Osteocyte (in vitro differentiated cells): ENCODE results near the gene RYR2. TPM values are rescaled to one million over a fixed set of nuclear protein-coding genes. Genes with fewer than 3 reads are reported as not detected.

Source experiments
- DNase-seq: peaks from one replicate; pipeline ENCODE4 v3.0.0; 2021; ENCODE audit warnings: mixed read lengths; ENCODE audit not compliant: unreplicated experiment; ENCODE audit errors: extremely low spot score
- H3K27ac Mint-ChIP-seq: one replicate; pipeline ENCODE4 v1.8.0; 2021; ENCODE audit warnings: mild to moderate bottlenecking, mixed read lengths; ENCODE audit not compliant: unreplicated experiment
- H3K27me3 Mint-ChIP-seq: one replicate; pipeline ENCODE4 v1.8.0; 2021; ENCODE audit warnings: mixed read lengths; ENCODE audit not compliant: unreplicated experiment
- H3K36me3 Mint-ChIP-seq: one replicate; pipeline ENCODE4 v1.8.0; 2021; ENCODE audit warnings: mixed read lengths; ENCODE audit not compliant: unreplicated experiment
- H3K4me1 Mint-ChIP-seq: one replicate; pipeline ENCODE4 v1.8.0; 2021; ENCODE audit warnings: mixed read lengths; ENCODE audit not compliant: unreplicated experiment
- H3K4me3 Mint-ChIP-seq: one replicate; pipeline ENCODE4 v1.8.0; 2021; ENCODE audit warnings: mild to moderate bottlenecking, moderate library complexity, mixed read lengths; ENCODE audit not compliant: unreplicated experiment
- H3K9me3 Mint-ChIP-seq: one replicate; pipeline ENCODE4 v1.8.0; 2021; ENCODE audit warnings: mixed read lengths; ENCODE audit not compliant: unreplicated experiment
- CTCF ChIP-seq: fragments of 200-600 bp; sonication (generic); IDR thresholded peaks from 2 replicates; pipeline ENCODE4 v1.5.0; 2021; ENCODE audit warnings: antibody characterized with exemption, mild to moderate bottlenecking, moderate library complexity
- total RNA-seq: library from RNA; stranded (reverse); gene quantifications from 2 replicates; pipeline ENCODE4 v1.2.1, GENCODE V29; 2021

RYR2 gene
- total RNA-seq, 1 donor from 2014 or later = 0.03 TPM

- no peak for DNase-seq
- H3K4me3 Mint-ChIP-seq = no peak overlapping the region
- TF ChIP-seq CTCF = no peak
- no peaks in the 10 kb centered on the region for H3K4me1 Mint-ChIP-seq
- no peaks in the 10 kb centered on the region for H3K36me3 Mint-ChIP-seq
- no peaks in the 10 kb centered on the region for H3K9me3 Mint-ChIP-seq
- no peak overlapping the region for H3K27ac Mint-ChIP-seq
- H3K27me3 Mint-ChIP-seq = no peaks in the 10 kb centered on the region
These were observed 690.7 kb downstream of the RYR2 start for GRCh38 chr1:237732657-237733056.

GRCh38 chr1:237736372-237737029 lies 694.5 kb downstream of the RYR2 start:
- H3K4me1 Mint-ChIP-seq = no peaks in the 10 kb centered on the region

GRCh38 chr1:237737448-237737847 lies 695.5 kb downstream of the RYR2 start:
- Mint-ChIP-seq H3K4me3 (no peak overlapping the region), H3K36me3 (no peaks in the 10 kb centered on the region), H3K27ac (no peak overlapping the region), H3K27me3 (no peaks in the 10 kb centered on the region), H3K4me1 (no peaks in the 10 kb centered on the region), H3K9me3 (no peaks in the 10 kb centered on the region)
- no peak for TF ChIP-seq CTCF
- no peak for DNase-seq

More at GRCh38 chr1:237736372-237737029, 694.5 kb downstream of the RYR2 start:
- Mint-ChIP-seq H3K9me3 (no peaks in the 10 kb centered on the region), H3K27me3 (no peaks in the 10 kb centered on the region), H3K36me3 (no peaks in the 10 kb centered on the region), H3K27ac (no peak overlapping the region), H3K4me3 (no peak overlapping the region)
- DNase-seq = no peak
- TF ChIP-seq CTCF = no peak

- H3K27ac Mint-ChIP-seq = no peak overlapping the region
- no peak overlapping the region for H3K4me3 Mint-ChIP-seq
- no peaks in the 10 kb centered on the region for H3K9me3 Mint-ChIP-seq
- no peaks in the 10 kb centered on the region for H3K4me1 Mint-ChIP-seq
- DNase-seq = no peak
- H3K36me3 Mint-ChIP-seq = no peaks in the 10 kb centered on the region
- H3K27me3 Mint-ChIP-seq = no peaks in the 10 kb centered on the region
- no peak for TF ChIP-seq CTCF
These were observed 696.1 kb downstream of the RYR2 start for GRCh38 chr1:237737938-237738610.

- TF ChIP-seq CTCF = no peak
- H3K4me1 Mint-ChIP-seq = no peaks in the 10 kb centered on the region
These were observed 698.9 kb downstream of the RYR2 start for GRCh38 chr1:237740846-237741245.

More at GRCh38 chr1:237740846-237741245, 698.9 kb downstream of the RYR2 start:
- Mint-ChIP-seq H3K27ac (no peak overlapping the region), H3K9me3 (no peaks in the 10 kb centered on the region), H3K4me3 (no peak overlapping the region), H3K27me3 (no peaks in the 10 kb centered on the region), H3K36me3 (no peaks in the 10 kb centered on the region)
- no peak for DNase-seq
